ENCODE data around the gene ZACN.
"Not testable (repeated sequence)": the region's sequence is repeated elsewhere in the genome, so short reads cannot be mapped to it uniquely, and the experiment has no call there.

ZACN gene

DNA sequence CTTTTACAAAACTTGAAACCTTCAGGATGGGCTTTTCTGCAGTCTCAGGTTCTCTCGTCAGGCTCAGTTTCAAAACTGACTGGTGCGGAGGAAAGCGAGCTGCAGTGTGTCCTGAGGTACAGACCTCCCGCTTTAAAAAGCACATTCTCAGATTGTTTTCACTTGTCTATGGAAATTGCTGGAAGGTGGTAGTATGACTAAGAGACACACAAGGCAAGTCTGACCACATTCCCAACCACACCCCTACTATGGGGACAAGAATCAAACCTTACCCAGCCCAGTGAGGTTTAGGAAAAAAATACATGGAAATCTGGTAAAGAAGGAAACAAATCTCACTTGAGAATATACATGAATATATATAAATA lies 24.9 kb upstream of the ZACN start:
- peak; percentile 71 for DNase-seq (ENCODE audit: low spot score)

DNA sequence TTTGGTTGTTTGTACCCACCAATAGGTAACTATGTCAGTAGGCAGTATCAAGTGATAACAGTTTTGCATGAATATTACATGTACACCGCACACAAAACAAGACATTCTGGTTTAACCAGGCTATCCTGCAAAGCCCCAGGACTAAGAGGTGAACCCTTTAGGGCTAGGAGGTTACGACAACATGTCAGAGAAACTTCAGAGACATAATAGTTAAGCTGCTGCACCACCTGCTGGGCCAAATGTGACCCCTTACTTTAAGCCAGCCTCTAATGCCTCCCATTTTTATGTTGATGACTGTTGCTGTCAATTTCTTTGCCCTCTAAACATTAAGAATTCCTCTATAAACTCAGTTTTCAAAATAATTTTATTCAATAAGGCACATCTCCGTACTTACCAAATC lies 22.1 kb upstream of the ZACN start:
- DNase-seq (ENCODE audit: low spot score) = no peak

DNA sequence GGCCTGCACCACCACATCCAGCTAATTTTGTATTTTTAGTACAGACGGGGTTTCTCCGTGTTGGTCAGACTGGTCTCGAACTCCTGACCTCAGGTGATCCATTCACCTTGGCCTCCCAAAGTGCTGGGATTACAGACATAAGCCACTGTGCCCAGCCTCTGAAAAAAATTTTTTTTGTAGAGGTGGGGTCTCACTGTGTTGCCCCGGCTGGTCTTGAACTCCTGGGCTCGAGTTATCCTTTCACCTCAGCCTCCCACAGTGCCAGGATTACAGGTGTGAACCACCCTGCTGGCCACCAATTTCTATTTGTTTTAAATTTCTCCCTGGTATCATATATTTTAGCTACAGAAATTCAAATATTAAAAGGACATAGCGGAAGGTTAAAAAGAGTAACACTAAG lies 20.7 kb upstream of the ZACN start:
- DNase-seq (ENCODE audit: low spot score) = not testable (repeated sequence)

DNA sequence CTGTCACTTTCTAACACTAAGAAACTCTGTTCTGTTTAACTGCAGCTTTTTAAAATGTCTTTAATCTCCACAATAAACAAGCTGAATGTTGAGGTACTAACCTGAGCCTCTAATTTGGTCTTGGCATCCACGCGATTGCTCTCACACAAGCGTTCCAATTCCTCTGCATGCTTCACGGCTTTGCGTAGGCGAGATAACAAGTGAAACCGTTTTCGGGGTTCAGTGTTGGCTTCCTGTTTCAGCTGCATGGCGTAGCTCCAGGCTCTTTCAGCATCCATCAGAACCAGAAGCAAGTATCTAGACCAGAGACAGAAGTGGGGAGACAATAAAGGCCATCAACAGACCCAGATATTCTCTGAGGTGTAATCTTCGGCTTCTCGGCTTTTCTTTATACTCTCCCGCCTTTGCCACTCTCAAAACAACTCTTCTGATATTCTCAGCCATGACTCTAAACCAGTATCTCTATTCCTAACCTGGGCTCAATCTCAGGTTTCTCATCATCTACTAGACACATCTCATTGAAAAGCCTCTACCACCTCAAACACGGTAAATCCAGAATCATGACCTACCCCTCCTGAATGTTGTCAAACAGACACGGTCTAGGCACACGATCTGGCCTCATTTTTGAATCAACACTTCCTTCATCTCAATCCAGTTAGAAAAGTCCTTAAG lies 15.0 kb upstream of the ZACN start:
- DNase-seq (ENCODE audit: low spot score) = no peak

DNA sequence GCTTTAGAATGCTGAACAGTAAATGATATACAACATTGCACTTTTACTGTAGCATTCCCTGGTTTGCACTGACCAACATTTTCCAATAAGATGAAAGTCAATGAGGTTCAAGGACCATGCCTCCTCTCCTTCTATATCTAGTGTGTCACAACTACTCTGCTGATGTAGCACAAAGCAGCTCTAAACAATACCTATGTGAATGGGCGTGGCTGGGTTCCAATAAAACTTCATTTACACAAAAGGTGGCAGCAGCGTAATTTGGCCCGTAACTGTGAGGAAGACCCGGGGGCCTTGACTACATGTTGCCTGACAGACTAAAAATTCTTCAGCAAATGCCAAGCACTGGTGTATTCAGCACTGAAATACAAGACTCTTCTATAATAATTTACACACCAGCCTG lies 13.2 kb upstream of the ZACN start:
- DNase-seq (ENCODE audit: low spot score) = no peak

DNA sequence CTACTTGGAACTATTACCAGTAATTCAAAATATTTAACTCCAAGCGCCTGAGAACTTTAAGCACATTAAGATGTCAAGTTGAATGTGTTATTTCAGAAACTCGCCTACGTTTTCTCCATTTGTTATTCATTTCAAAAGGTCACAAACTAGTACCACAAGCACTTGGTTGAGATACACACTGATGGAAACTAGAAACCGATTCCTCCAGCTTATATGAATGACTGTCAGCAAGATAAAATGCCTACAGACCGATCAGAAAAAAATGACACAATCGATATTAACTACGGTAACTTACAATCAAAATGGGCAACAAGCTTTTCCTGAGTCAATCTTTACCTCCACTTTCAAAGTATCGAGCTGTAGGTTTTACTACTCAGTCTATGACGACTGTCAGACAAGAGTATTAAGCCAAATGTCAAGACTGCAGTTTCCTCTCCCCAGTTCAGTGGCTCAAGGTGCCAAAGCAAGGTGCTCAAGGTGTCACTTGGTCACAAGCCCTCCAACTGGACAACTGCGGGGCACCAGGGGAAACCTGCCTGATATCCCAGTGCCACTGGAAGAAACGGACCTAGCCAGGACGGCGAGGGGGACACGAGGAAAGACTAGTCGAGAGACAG lies 7.3 kb upstream of the ZACN start:
- DNase-seq (ENCODE audit: low spot score) = no peak

DNA sequence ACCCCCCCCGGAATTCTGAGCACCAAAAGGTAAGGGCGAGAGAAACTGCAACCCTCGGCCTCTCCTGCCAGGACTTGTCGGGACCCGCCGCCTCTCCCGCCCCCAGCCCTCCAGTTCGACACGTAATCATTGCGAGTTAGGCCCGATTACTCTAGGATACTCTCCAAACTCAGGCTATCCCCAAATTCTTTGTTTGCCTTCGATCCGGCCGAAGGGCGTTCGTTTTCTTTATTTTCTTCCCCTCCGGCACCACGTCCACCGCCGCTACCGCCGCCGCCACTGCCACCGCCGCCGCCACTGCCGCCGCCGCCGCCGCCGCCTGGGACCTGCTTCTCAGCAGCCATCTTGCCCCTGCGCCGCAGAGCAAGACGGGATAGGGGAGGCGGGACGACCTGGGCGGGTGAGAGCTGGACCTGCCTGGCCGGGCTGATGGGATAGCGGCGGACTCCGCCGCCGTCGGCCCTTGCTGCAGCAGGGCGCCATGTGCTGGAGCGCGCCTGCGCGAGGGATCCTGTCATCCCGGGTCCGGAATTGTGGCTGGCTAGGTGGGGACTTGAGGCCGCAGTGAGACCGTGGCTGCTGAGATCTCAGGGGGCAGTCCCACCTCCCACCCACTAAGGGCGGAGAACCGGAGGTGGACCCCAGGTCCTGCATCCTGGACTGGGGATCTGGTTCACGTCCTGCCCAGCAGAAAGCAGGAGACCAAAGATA lies 6.7 kb upstream of the ZACN start, which contains the start of gene SRP68:
Gene SRP68 (minus strand): TSS at position 370 of the 711 bp plus-strand sequence. CDS start 26 bp downstream, at position 344.
- peak; percentile 94 for DNase-seq (ENCODE audit: low spot score)

DNA sequence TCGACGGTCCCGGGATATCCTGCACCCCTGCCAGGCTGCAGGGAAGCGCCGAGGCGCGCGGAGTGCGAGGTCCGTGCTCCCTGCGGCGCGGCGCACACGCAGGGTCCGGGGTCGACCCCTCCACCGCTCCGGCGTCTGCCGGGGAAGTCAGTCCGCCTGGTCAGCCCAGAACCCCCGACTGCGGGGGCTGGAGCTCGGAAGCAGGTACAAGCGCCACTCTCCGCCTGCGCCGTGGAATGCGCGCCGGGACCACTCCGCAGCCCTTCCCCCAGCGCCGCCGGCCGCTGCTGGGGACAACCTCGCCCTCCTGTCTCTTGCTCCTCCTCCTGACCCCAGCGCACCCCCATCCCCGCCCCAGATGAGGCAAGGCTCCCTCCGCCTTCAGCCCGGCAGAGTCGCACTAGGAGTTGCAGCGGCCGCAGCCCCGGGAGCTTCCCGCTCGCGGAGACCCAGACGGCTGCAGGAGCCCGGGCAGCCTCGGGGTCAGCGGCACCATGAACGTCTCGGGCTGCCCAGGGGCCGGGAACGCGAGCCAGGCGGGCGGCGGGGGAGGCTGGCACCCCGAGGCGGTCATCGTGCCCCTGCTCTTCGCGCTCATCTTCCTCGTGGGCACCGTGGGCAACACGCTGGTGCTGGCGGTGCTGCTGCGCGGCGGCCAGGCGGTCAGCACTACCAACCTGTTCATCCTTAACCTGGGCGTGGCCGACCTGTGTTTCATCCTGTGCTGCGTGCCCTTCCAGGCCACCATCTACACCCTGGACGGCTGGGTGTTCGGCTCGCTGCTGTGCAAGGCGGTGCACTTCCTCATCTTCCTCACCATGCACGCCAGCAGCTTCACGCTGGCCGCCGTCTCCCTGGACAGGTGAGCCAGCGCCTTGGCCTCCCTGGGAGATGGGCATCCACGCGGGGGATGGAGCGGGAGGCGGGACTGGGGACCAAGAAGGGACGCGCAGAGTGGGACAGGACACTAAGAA lies 4.3 kb upstream of the ZACN start, which contains the start of gene GALR2:
Gene GALR2 (plus strand): TSS at position 392 of the 974 bp plus-strand sequence. CDS start 103 bp downstream, at position 495.
- no peak for DNase-seq (ENCODE audit: low spot score)

DNA sequence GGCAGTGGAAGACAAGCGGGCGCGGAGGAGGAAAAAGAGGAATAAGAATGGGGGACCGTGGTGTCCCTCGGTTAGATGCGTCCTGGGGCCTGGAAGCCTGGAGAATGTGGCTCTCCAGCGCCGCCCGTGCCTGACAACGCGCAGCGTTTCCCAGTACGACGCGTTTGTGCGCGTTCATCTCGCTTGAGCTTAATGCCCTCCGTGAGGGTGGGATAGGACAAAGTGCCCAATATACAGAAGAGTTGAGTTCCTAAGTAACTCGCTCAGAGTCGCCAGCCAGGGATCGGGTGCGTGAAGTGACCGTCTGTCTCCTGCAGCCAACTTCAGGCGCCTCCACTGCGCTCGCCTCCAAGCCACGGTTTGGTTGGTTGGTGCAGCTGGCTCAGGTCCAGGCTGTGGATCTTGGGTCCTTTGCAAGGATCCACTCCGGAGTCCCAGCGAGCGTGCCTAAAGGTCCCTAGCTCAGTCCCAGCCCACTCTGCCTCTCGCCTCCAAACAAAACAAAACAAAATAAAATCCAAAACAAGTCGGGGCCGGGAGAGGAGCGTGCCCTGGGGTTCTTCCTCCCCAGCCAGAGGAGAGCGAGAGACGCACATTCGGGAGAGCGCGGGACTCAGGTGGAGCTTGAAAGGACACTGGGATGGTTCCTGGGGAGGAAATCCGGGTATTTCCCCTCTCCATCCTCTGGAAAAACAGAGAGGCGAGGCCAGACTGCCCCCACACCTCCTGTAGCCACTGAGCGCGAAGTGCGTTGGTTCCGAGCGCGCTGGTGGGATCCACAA lies 3.4 kb upstream of the ZACN start:
- DNase-seq (ENCODE audit: low spot score) = no peak

DNA sequence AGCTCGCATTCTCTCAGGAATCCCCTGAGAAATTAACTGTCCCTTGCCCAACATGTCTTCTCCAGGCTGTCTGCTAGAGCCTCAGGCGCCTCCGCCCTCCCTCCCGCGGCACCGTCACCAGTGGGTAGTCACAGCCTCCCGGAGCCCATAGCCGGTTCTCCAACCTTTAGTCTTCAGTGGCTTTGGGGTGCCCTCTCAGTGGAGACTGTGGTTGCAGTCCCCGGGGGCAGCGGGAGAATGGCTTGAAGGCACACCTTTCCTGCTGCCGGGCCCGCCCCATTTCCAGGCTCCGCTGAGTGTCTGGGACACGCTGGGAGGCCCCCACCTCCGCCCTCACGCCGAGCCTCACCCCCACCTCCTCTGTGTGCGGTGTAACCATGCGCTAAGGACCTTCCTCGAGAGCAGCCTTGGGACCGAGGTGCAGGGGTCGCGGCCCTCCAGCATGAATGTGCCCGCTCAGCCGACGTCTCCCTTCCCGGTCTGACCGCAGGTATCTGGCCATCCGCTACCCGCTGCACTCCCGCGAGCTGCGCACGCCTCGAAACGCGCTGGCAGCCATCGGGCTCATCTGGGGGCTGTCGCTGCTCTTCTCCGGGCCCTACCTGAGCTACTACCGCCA lies 2.7 kb upstream of the ZACN start:
- DNase-seq (ENCODE audit: low spot score) = no peak

DNA sequence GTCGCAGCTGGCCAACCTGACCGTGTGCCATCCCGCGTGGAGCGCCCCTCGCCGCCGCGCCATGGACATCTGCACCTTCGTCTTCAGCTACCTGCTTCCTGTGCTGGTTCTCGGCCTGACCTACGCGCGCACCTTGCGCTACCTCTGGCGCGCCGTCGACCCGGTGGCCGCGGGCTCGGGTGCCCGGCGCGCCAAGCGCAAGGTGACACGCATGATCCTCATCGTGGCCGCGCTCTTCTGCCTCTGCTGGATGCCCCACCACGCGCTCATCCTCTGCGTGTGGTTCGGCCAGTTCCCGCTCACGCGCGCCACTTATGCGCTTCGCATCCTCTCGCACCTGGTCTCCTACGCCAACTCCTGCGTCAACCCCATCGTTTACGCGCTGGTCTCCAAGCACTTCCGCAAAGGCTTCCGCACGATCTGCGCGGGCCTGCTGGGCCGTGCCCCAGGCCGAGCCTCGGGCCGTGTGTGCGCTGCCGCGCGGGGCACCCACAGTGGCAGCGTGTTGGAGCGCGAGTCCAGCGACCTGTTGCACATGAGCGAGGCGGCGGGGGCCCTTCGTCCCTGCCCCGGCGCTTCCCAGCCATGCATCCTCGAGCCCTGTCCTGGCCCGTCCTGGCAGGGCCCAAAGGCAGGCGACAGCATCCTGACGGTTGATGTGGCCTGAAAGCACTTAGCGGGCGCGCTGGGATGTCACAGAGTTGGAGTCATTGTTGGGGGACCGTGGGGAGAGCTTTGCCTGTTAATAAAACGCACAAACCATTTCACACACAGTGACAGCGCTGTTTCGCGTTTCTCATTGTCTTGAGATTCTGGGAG lies 2.0 kb upstream of the ZACN start:
- DNase-seq (ENCODE audit: low spot score) = no peak

DNA sequence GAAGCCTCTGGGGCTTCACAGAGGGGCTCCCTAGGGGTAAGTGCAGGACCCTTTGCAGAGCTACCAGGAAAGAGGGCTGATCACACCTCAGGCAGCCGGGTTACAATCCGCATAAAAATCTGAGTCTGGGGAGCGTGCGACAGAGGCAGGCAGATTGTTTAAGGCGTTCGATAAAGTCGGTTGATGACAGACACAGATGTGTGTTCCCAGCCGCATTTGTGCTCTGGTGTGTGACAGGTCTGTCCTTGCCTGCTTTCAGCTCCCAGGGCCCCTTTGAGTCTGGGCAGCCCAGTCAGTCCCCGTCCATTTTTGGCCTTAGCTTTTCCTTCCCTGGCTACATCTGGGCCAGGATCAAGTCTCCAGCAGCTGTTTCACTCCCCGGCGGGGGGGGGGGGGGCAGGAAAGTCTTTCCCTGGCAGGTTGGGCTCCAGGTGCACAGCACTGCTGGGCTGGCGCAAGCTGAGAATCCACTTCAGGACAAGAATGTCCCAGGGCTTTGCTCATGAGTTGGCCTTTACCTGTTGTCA lies 1.3 kb upstream of the ZACN start:
- DNase-seq (ENCODE audit: low spot score) = no peak

DNA sequence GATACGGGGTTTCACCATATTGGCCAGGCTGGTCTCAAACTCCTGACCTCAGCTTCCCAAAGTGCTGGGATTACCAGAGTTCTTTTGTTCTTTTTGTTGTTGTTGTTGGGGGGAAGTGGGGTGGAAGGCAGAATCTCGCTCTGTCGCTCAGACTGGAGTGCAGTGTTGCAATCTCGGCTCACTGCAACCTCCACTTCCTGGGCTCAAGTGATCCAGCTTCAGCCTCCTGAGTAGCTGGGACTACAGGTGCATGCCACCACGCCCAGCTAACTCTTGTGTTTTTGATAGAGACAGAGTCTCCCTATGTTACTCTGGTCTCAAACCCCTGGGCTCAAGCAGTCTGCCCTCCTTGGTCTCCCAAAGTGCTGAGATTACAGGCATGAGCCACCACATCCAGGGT lies 612 bp upstream of the ZACN start:
- not testable (repeated sequence) for DNase-seq (ENCODE audit: low spot score)

DNA sequence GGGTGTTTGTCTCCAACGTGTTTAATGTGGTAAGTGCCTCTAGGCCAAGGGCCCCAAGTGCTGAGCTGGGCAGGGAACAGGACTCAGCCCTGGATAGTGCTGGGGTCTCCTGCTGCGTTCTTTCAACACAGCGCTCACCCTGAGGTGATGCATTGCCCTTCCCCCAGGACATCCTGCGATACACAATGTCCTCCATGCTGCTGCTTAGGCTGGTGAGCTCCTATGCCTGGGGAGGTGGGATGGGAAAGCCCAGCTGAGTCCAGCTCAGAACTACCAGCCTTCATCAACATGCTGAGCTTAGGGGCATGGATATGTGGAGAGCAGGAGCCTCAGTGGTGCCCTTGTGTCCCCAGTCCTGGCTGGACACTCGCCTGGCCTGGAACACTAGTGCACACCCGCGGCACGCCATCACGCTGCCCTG lies 563 bp downstream of the ZACN start:
- DNase-seq (ENCODE audit: low spot score) = no peak

DNA sequence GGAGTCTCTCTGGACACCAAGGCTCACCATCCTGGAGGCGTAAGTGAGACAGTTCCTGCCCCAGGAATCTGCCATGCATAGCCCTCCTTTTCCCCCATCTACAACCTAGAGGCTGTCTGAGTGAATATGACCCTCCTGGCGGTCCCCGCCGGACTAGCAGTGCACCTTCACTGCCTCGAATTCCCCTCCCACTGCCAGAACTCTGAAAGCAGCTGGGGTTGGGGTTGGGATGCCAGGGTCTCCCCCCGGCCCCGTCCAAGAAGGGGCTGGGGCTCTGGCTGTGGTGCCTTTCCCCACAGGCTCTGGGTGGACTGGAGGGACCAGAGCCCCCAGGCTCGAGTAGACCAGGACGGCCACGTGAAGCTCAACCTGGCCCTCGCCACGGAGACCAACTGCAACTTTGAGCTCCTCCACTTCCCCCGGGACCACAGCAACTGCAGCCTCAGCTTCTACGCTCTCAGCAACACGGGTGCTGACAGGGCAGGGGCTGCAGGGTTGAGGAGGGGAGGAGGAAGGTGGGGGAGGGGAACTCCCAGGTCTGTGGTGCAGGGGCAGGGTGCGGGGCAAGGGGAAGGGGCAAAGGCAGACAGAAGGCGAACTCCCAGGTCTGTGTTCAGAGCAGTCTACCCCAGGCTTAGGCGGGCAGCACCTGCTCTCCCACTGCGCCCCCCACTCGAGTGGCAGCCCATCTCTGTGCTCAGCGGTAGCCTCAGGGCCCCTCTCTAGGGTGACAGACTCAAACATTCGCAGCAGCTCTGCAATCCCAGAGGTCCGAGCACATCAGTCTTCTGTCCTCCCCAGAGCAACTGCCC lies 1.2 kb downstream of the ZACN start:
- DNase-seq (ENCODE audit: low spot score) = no peak

DNA sequence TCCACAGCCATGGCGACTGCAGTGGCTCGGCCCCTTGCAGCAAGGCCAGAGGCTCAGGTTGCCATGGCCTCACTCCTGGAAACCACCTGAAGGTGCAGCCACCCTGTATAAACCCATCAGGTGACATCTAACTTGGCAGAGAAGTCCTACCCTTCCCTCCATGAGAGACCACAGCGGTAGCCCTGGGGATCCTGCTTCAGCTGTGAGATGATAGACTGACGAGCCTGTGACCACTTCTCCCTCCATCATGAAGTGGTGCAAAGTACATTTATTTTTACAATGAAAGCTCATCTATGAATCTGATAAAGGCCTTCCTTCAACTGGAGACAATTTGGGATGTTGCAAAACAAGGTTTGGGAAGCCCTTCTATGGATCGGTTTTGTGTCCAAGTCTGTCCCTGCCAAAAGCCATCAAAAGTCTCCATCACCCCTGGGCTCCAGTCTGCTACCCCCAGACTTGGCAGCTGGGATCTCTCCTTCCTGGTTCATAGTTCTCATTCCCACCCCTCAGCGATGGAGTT lies 1.8 kb downstream of the ZACN start:
- DNase-seq (ENCODE audit: low spot score) = no peak

DNA sequence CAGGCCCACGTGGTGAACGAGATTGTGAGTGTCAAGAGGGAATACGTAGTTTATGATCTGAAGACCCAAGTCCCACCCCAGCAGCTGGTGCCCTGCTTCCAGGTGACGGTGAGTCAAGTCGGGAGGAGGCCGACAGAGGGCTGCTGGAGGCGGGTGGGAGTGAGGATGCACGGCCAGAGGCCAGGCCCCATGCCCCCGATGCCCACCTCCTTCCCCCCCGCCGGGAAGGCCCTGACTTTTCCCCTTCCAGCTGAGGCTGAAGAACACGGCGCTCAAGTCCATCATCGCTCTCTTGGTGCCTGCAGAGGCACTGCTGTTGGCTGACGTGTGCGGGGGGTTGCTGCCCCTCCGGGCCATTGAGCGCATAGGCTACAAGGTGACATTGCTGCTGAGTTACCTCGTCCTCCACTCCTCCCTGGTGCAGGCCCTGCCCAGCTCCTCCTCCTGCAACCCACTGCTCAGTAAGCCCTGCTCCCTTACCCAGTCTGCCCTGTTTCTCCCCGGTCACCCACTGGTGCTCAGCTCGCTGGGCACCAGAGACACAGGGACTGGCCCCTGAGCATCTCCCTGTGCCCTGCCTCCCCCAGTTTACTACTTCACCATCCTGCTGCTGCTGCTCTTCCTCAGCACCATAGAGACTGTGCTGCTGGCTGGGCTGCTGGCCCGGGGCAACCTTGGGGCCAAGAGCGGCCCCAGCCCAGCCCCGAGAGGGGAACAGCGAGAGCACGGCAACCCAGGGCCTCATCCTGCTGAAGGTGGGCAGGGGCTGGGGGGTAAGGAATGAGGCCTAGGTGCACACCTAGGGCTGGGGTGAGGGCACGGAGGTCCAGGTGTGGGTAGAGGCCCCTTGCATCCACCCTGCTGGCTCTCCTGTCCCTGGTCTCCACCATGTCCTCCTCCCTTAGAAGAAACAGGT lies 2.6 kb downstream of the ZACN start:
- DNase-seq (ENCODE audit: low spot score) = no peak

All from LoVo (cell line).